DOHH2 (cell line): ENCODE data around the gene TWIST2.

Experiments used
- H3F3A ChIP-seq: fragments of 200-600 bp; sonication (generic), shearing (Covaris generic); 2 replicates; pipeline ENCODE4 v1.6.0; 2016; ENCODE audit warnings: antibody characterized with exemption, mild to moderate bottlenecking; ENCODE audit not compliant: control insufficient read depth, insufficient read depth
- H3K27ac ChIP-seq: fragments of 200-600 bp; sonication (generic); 2 replicates; pipeline ENCODE4 v1.5.1; 2014; ENCODE audit warnings: low read depth, mild to moderate bottlenecking, low read length, moderate library complexity
- H3K27me3 ChIP-seq: fragments of 200-600 bp; sonication (generic); 2 replicates; pipeline ENCODE4 v1.6.1; 2014; ENCODE audit warnings: mild to moderate bottlenecking, low read length, mixed read lengths; ENCODE audit not compliant: control insufficient read depth
- H3K36me3 ChIP-seq: fragments of 200-600 bp; sonication (generic); 2 replicates; pipeline ENCODE4 v1.6.1; 2014; ENCODE audit warnings: mild to moderate bottlenecking, low read length, moderate library complexity, mixed read lengths; ENCODE audit not compliant: control insufficient read depth
- H3K4me1 ChIP-seq: fragments of 200-600 bp; sonication (generic); 2 replicates; pipeline ENCODE4 v1.6.1; 2014; ENCODE audit warnings: mild to moderate bottlenecking, low read length, mixed read lengths; ENCODE audit not compliant: control insufficient read depth
- H3K4me2 ChIP-seq: fragments of 200-600 bp; sonication (generic); 2 replicates; pipeline ENCODE4 v1.6.0; 2014; ENCODE audit warnings: mild to moderate bottlenecking, low read length, moderate library complexity
- H3K4me3 ChIP-seq: fragments of 200-600 bp; sonication (generic); 2 replicates; pipeline ENCODE4 v1.5.1; 2014; ENCODE audit warnings: mild to moderate bottlenecking, low read length, mixed read lengths
- H3K79me2 ChIP-seq: fragments of 200-600 bp; sonication (generic); 2 replicates; pipeline ENCODE4 v1.6.1; 2014; ENCODE audit warnings: mild to moderate bottlenecking, low read length, mixed read lengths; ENCODE audit not compliant: control insufficient read depth
- H3K9me2 ChIP-seq: fragments of 200-600 bp; sonication (generic); replicated peaks from 2 replicates; pipeline ENCODE4 v1.6.1; 2014; ENCODE audit warnings: mild to moderate bottlenecking, low read length, mixed read lengths; ENCODE audit not compliant: control insufficient read depth
- H3K9me3 ChIP-seq: fragments of 200-600 bp; sonication (generic); 2 replicates; pipeline ENCODE4 v1.6.1; 2014; ENCODE audit warnings: antibody characterized with exemption, low read length, mixed read lengths; ENCODE audit not compliant: control insufficient read depth, insufficient read depth
- H4K20me1 ChIP-seq: fragments of 200-600 bp; sonication (generic); 2 replicates; pipeline ENCODE4 v1.6.0; 2014; ENCODE audit warnings: low read depth, mild to moderate bottlenecking, antibody characterized with exemption, low read length, moderate library complexity; ENCODE audit not compliant: control insufficient read depth, insufficient read depth
- CTCF ChIP-seq: fragments of 200-600 bp; sonication (generic); IDR thresholded peaks from one replicate; pipeline ENCODE4 v1.5.1; 2014; ENCODE audit warnings: antibody characterized with exemption, mild to moderate bottlenecking, low read depth, low read length; ENCODE audit not compliant: poor library complexity, severe bottlenecking
- EZH2phosphoT487 ChIP-seq: fragments of 200-600 bp; sonication (generic); IDR thresholded peaks from 2 replicates; pipeline ENCODE4 v1.6.1; 2017; ENCODE audit warnings: borderline replicate concordance, mild to moderate bottlenecking, antibody characterized with exemption, low read length, moderate library complexity, mixed read lengths

Gene TWIST2

GRCh38 chr2:238892796-238893195 lies 44.9 kb downstream of the TWIST2 start:
- H3K9me3 ChIP-seq: no peaks in the 10 kb centered on the region
- H3K4me3 ChIP-seq: no peak overlapping the region
- H3K27ac ChIP-seq: no peak overlapping the region
- H4K20me1 ChIP-seq: no peaks in the 10 kb centered on the region
- H3K9me2 ChIP-seq: no peaks in the 10 kb centered on the region
- H3K4me1 ChIP-seq: no peaks in the 10 kb centered on the region
- no peak overlapping the region for H3K4me2 ChIP-seq
- H3K79me2 ChIP-seq: no peaks in the 10 kb centered on the region
- H3K36me3 ChIP-seq: no peaks in the 10 kb centered on the region
- no peak for TF ChIP-seq CTCF
- TF ChIP-seq EZH2phosphoT487: no peak
- no peaks in the 10 kb centered on the region for H3F3A ChIP-seq
- H3K27me3 ChIP-seq: no peaks in the 10 kb centered on the region

- Histone ChIP-seq H3K27me3 (no peaks in the 10 kb centered on the region), H3K36me3 (no peaks in the 10 kb centered on the region), H3K9me3 (no peaks in the 10 kb centered on the region), H3F3A (no peaks in the 10 kb centered on the region), H3K79me2 (no peaks in the 10 kb centered on the region), H3K27ac (no peak overlapping the region), H3K4me1 (no peaks in the 10 kb centered on the region), H3K4me2 (no peak overlapping the region), H4K20me1 (no peaks in the 10 kb centered on the region), H3K9me2 (no peaks in the 10 kb centered on the region), H3K4me3 (no peak overlapping the region)
- TF ChIP-seq CTCF (no peak), EZH2phosphoT487 (no peak)
Observed at GRCh38 chr2:238893349-238894000, 45.6 kb downstream of the TWIST2 start.

GRCh38 chr2:238894226-238894949 lies 46.5 kb downstream of the TWIST2 start:
- no peaks in the 10 kb centered on the region for H3K9me3 ChIP-seq
- TF ChIP-seq EZH2phosphoT487 (no peak), CTCF (no peak)
- H3F3A ChIP-seq: no peaks in the 10 kb centered on the region
- H3K36me3 ChIP-seq: no peaks in the 10 kb centered on the region
- no peak overlapping the region for H3K27ac ChIP-seq
- no peaks in the 10 kb centered on the region for H4K20me1 ChIP-seq
- H3K4me1 ChIP-seq: no peaks in the 10 kb centered on the region
- H3K79me2 ChIP-seq: no peaks in the 10 kb centered on the region
- no peaks in the 10 kb centered on the region for H3K9me2 ChIP-seq
- no peak overlapping the region for H3K4me2 ChIP-seq
- no peak overlapping the region for H3K4me3 ChIP-seq
- no peaks in the 10 kb centered on the region for H3K27me3 ChIP-seq
